Esophagus mucosa (tissue), 1 donor: ENCODE results near the gene BRD4. TPM values are rescaled to one million over a fixed set of nuclear protein-coding genes. Genes with fewer than 3 reads are reported as not detected.
"Not testable (repeated sequence)": the region's sequence is repeated elsewhere in the genome, so short reads cannot be mapped to it uniquely, and the experiment has no call there.

Experiments used
- ATAC-seq: fragments of 200-7000 bp; cut with Tn5 transposase; one replicate; pipeline ENCODE4 v1.9.1; 2020
- total RNA-seq: library from RNA; stranded (reverse); gene quantifications from one replicate; pipeline ENCODE4 v1.2.4, GENCODE V29; 2023
- donor health status: DM: yes; HTN: yes; CAD: no.

BRD4 gene
- total RNA-seq = 55.1 TPM

DNA sequence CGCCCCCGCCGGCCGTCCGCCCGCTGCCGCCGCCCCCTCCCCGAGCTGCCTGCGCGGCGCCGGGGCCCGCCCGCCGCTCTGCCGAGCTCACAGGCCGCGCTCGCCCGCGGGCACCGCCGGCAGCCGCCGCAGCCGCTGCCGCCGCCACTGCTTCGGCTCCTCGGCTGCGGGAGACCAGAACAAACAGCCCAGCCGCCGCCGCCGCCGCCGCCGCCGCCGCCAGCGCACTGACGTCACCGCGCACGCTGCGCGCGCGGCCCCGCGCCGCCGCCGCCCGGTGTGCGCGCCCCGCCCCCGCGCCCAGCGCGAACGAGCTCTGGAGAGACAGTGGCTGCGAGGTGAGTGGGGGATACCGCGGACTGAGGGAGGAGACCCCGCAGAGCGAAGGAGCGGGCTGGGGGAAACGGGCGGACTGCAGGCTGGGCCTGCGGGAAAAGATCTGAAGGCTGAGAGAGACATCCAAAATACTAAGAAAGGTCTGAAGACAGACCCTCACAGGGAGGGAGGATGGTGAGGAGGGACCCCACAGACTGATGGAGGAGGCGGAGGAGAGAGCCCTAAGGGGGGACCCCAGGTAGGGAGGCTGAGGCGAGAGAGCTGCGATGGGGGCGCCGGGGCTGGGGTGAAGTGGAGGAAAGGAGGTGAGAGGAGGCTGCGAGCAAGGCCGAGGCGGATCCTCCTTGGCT, at the start of gene BRD4:
TSS of gene BRD4 (minus strand) at position 229 of the 686 bp plus-strand sequence. CDS start 59,440 bp downstream, outside the sequence.
- peak; percentile 79 for ATAC-seq

DNA sequence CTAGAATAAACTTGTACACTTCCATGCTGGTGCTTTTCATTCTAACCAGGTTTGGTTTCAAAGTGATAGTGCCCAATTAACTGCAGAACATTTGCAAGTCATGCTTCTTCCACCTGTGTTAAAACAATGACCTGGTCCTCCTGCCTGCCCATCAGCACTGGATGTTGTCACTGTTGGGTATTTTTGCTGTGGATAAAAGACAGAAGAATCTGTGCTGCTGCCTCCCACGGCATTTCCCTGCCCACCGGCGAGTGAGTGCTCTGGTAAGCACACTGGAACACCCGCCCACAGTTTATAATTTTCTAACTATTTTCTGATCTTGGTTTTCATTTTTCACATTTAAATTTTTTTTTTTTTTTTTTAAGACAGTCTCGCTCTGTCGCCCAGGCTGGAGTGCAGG, 49.5 kb upstream of the BRD4 start:
- ATAC-seq = no peak

DNA sequence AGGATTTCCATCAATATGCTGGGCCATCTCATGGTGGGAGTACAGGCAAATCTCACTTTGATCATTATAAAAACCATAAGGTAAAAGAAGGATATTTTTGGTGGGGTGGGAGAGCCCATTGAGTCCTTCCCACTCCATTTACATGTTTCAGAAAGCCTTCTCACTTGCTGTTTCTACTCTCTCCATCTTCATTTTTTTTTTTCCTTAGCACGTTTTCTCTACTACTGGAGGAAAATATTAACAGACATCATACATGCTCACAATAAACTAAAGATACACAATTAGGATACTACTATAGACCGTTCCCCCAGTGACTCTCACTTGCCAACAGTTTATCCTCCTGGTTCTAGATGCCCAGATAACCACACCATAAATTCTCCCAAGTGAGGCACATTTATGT, 49.1 kb upstream of the BRD4 start:
- ATAC-seq = no peak

DNA sequence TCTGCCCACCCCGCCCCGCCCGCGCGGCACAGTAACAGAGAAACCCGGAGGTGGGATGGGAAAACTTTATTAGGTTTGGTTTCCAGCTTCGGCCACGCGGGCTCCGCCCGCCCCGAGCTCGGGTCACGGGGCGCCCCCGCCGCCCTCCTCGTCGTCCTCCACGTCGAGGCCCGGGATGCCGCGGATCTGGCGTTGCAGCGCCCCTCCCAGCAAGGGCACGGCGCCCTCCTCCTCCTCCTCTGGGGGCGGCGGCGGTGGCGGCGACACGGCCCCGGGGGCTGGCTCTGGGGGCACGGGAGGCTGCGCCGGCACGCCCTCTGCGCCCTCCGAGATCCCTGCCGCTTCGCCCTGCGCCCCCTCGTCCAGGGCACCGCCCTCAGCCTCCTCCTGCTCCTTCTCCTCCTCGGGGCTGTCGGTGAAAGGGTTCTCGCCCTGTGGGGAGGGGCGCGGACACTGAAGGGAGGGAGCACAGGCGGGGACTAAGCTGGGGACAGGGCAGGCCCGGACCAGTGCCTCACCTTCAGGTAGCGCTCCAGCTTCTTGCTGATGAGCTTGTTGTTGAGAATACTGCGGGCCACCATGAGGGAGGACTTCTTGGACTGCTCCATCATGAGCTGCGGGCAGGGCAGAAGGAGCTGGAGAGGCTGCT, 47.8 kb upstream of the BRD4 start:
- ATAC-seq = peak; percentile 71

DNA sequence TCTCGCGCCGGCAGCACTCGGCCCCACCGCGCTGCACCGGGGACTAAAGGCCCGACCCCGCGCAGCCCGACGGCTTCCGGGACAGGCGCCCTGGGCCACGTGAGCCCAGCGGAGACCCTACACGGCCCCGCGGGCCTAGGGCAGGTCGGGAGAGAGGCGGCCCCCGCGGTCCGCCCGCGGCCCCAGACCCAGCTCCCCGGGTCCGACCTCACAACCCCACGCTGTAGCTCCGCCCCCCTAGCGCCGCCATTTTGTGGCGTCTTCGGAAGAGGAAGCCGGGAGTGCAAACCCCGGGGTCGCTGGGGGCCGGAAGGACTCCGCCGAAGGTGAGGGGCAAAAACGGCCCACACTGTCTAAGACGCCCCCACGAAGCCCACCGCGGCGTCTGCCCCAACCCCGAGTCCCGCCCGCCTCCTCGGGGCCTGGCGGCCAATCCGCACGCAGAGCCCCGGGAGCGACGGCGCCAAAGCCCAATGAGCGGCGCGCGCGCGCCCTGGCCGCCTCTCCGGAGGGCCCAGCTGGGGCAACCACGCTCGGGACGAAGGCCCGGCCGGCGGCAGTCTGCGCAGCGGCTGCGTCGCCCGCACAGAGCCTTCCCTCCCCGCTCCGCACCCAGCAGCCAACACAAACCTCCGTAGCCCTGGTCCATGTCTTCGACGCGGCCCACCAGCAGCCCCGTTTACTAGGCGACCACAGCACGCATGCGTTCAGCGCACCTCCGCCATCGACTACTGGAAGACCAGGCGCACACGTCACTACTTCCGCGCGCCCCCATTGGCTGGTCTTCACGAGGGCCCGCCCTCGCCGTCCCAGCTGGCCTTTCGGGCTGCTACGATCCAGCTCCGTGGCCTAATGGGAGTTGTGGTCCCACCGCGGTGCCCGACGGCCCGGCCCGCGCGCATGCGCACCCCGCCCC, 47.0 kb upstream of the BRD4 start, which contains the start of gene AKAP8:
TSS of gene AKAP8 (minus strand) at position 705 of the 916 bp plus-strand sequence. CDS start at position 649, 56 bp downstream.
- ATAC-seq = peak; percentile 95

DNA sequence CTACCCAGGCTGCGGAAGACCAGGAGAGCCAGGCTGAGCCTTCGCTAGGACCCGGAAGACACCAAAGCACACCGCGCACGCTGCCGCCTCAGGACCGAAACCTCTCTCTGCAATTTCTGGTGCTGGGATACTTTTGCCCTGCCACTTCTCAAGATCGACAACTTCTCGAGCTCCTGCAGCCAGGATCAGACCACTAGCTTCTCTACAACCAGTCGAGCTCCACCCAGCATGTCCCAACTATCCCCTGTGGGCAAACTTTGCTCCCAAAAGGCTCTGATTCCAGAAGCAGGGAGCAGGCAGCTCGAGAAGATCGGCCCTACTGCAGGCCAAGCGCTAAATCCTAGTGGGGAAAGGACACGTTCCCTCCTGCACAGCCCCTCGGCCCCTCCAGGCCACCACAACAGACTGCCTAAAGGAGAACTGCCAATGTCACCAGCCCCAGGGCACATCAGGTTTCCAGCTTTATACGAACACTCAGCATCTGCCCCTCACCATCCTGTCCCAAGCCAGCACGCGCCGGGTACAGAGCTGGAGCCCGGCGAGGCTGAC, 46.3 kb upstream of the BRD4 start:
- ATAC-seq = no peak

DNA sequence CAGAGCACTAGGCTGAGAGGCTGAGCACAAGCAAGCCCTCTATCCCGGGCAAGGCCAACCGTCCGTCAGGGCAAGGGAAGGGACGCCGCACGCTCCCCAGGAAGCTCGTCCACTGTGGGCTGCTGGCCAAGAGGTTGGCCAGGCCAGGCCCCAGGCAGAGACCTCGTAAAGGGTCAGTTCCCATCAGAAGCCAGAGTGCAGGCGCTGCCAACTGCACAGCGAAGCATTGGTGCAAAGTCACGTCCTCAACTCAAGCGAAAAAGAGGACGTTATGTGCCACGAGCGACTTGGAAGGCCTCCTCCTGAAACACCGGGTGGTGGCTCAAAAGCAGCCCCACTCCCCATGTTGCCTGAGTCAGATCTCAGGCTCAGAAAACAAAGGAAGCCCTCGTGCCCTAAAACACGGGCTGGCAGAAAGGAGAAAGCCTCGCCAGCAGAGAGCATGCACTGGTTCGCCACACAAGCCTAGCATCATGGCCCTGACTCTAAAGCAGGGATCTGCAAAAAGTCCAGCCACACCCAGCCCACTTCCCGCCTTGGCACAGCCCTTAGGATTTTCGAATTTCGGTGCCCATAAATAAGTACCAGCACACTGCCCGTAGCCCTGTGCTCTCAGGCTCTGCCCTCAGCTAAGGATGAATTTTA, 42.6 kb upstream of the BRD4 start:
- ATAC-seq = no peak

DNA sequence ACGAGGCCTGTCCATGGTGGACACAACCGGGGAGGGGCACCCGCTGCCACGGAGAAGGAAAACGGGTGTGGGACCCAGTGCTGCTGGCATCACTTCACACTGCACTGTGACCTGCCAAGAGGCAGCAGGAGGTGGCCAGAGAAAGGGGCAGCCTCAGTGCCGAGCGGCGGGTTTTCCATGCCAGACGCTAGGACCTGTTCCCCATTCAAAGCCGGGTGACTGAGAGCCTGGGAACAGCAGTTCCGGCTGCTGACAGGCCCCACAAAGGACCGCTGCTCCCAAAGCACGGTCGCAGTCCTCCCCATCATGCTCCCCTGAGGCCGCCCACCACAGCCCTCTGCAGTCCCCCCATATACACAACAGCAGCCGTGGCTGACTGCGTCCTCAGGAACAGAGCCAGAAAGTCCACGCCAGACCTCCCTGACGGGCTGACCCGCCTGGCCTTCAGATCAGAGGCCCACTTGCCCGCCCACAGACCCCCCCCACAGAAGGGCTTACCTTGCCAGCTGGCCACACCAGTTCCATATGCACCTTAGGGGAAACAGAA, 41.8 kb upstream of the BRD4 start:
- no peak for ATAC-seq

DNA sequence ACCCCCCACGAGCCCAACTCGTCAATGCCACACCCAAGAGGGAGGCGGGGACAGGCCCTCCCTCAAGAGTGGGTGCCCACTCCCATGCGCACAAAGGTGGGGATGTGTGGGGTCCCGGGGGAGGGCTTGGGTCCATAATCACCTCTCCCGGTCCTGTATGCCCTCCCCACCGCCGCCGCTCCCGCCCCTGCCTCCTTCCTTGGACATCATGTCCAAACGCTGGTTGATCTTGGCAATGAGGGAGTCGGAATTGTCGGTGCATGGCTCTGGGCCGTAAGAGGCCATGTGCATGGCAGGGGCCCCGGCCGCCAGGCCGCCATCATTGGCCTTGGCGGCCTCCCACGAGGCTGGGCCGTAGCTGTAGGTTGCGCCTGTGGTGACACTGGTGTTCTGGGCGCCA, 41.3 kb upstream of the BRD4 start:
- ATAC-seq = no peak

DNA sequence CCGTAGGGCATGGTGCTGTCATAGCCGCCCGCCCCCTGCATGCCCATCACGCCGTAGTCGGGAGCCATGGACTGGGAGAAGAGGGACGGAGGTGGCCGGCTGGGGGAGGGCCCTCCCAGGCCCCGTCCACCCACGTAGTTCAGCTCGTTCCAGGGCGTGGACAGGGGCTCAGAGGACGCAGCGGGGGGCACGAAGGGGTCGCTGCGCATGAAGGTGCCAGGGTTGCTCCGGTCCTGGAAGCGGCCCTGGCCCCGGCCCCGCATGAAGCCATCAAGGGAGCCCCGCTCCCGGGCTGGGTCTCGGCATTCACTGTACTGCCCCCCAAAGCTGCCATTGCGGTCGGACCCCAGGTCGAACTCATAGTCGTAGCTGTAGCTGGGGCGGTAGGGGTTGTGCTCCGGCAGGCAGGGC, 40.6 kb upstream of the BRD4 start:
- ATAC-seq = no peak

DNA sequence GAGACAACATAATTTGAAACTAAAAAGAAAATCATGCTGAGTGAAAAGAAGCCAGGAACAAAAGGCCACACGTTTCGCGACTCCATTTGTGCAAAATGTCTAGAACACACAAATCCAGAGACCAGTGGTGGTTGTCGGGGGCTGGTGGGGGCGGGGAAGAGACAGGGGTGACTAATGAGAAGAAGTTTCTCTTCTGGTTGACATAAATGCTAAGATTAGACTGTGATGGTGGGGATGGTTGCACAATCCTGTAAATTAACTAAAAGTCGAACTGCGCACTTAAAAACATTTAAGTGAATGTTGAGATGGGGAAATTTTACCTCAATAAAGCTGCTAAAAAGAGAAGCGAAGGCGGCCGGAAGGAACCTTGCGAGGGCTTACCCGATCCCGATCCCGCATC, 40.1 kb upstream of the BRD4 start:
- no peak for ATAC-seq

DNA sequence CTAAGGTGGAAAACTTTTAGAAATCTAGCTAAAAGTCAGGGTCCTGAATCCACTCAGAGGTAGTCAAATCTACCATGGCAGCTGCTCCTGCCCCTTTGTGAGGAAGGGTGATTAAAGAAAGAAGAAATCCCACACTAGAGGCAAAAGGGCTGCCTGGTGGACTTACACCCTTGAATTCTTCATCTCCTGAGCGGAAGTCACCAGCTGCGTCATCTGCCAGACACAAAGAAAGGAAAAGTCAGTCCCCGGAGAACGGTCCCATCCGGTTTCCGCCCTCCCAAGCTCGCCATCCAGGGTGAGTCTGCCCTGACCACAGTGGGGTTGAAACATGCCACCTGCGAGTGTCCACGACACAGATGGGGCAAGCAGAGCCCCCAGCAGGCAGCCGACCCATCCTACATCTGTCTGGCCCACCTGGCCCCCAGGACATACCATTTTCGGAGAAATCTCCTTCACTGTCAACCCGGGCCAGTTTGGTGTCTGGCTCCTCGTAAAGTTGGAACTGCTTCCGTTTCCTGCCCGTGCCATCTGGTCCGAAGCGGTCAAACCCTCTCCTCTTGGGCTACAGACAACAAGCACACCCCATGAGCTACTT, 39.5 kb upstream of the BRD4 start:
- no peak for ATAC-seq

DNA sequence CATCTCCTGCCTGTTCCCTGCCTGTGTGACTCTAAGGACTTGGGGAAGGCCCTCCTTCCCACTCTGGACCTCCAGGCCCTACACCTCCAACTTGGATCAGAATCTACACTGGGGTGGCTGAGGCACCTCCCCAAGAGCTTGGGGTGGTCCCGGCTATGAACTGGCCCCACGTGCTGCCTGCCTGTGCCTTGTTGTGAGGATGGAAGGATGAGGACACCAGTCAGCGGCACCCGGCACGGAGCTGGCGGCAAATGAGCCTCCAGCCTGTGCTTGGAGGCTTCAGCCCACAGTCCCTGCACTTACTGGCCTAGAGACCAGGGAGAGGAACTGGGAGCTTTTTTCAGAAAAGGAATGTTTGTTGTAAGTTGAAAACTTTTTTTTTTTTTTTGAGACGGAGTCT, 38.8 kb upstream of the BRD4 start:
- ATAC-seq = no peak

DNA sequence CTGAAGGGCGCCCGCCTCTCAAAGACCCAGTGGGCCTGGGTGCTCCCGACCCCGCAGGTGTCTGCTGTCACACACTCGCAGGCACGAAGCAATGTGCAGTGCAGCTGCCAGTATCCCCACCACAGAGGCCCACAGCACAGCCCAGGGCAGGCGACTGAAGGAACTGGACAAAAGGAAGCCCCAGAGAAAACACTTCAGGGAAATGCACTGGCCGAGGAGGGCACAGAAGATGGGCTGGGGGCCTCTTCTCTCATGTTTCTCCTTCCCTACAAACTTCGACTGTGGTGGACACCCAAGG, 37.2 kb upstream of the BRD4 start:
- ATAC-seq = no peak

DNA sequence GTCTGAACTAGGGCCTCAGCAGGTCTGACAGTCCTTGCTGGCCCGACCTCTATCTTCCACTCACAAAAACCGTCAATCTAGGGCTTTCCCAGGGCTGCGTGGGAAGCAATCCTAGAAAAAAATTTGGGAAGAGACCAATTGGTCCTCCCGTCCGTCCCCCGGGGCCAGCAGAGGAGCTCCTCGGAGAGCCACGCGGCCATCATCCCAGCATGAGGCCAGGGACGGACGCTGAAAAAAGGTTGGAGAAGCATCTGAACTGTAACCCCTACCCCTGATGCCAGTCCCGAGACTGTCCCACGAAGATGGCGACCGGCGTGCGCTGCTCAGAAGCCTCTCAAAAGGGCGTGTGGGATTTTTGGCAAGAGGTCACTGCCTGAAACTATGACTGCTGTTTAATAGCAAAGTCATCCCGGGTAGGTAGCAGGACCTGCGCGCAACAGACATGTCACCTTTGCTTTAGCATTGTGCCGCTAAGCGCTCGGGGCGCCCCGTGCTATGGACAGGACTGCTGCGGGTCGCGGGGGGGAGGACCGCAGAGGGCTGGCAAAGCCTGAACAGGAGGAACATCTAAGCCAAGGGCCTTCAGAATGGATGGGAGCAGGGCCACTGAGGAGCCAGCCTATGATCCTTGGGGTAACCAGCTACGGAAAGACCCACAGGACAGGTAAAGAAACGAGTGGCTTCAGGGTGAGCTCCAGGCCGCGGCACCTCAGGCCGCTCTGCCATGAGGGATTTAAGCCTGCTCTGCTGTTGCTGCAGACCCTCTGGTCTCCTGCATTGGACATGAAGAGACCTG, 36.7 kb upstream of the BRD4 start:
- no peak for ATAC-seq

DNA sequence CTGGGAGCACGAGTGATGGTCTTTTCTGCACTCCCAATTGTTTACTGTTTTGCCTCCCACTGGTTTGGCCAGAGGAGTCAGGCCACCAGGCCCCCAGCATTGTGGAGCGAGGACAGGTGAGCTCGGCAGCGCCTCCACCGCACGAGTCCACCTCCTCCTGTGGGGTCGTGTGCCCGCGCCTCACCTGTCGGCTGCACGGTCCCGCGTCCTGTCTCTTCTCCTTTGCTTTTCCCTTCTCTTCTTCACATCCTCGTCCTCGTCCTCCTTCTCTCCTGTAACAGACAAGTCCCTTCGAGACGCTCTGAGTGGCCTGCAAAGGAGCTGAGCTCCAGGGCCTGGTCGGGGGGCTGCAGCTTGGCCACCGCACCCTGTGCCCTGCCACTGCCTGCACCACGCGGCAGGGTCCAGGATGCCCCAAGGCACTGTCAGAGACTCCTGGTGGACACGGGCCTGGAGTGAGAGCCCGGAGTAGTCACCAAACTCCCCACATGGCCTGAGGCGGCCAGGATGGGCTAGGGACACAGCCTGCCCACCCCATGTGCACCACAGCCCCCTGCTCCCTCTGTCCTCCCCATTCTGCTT, 35.8 kb upstream of the BRD4 start:
- ATAC-seq = peak; percentile 21

DNA sequence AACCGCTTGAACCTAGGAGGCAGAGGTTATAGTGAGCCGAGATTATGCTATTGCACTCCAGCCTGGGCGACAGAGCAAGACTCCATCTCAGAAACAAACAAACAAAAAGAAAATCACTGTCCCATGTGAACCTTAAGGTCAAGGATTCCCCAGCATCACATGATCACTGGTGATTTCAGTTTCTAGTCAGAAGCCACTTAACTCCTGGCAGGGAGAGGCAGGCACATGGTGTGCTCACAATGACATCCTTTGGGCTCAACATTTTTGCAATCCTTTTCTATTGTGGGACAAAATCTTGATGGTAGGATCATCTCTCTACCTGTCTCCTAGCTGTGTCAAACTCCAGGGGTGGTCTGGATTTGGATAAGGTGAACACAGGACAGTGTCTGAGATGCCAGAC, 35.1 kb upstream of the BRD4 start:
- ATAC-seq = no peak

DNA sequence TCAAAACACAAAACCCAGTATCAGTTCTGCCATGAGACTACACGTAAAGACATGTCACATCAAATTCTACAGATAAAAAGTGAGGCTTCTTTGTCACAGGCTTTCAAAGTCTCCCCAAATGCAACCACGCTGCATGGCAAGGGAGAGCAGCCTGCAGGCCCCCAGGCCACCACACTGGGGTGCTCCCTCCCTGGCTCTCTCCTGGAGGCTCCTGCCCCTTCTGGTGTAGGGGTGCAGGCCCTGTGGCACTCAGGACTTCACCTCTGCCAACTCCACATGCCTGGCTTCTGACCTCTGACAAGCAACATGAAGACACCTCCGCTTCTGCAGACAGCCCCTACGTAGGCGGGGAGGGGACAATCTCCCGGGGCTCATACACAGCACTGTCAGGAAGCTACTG, 32.9 kb upstream of the BRD4 start:
- no peak for ATAC-seq

DNA sequence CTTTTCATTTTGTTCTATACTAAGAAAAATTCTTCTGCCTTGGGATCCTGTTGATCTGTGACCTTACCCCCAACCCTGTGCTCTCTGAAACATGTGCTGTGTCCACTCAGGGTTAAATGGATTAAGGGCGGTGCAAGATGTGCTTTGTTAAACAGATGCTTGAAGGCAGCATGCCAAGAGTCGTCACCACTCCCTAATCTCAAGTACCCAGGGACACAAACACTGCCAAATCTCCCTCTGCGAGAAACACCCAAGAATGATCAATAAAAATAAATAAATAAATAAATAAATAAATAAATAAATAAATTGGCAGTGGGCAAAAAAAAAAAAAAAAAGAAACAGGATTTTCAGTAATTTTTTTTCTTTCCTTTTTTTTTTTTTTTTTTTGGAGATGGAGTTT, 31.5 kb upstream of the BRD4 start:
- ATAC-seq = not testable (repeated sequence)

DNA sequence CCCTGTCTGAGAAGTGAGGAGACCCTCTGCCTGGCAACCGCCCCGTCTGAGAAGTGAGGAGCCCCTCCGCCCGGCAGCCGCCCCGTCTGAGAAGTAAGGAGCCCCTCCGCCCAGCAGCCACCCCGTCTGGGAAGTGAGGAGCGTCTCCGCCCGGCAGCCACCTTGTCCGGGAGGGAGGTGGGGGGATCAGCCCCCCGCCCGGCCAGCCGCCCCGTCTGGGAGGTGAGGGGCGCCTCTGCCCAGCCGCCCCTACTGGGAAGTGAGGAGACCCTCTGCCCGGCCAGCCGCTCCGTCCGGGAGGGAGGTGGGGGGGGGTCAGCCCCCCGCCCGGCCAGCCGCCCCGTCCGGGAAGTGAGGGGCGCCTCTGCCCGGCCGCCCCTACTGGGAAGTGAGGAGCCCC, 30.7 kb upstream of the BRD4 start:
- ATAC-seq = not testable (repeated sequence)

DNA sequence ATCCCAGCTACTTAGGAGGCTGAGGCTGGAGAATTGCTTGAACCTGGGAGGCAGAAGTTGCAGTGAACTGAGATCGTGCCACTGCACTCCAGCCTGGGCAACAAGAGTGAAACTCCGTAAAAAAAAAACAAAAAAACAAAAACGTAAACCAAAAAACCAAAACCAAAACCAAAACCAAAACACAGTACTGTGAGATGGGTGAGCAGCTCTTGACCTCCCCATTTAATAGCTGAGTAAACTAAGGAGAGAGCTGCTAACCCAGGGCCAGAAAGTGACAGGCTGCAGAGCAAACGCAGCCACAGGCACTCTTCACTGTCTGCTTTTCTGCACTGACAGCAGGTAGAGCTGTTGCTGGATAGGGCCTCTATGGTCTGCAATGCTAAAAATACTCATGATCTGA, 27.7 kb upstream of the BRD4 start:
- ATAC-seq = not testable (repeated sequence)
